Parietal lobe (tissue), 2 donors: ENCODE results near the gene BLOC1S1. TPM values are rescaled to one million over a fixed set of nuclear protein-coding genes. Genes with fewer than 3 reads are reported as not detected.

ENCODE experiments used
- small RNA-seq: library from RNA; depleted of rRNA; stranded (forward); fragments of <200 nt; gene quantifications from one replicate; pipeline ENCODE3, GENCODE V24; 2014; ENCODE audit warnings: low replicate concordance
- total RNA-seq: library from RNA; depleted of rRNA; stranded (reverse); fragments of >200 nt; gene quantifications from one replicate; pipeline ENCODE4 v1.2.3, GENCODE V29; 2014

BLOC1S1 gene
- total RNA-seq: 22.8 TPM

GRCh38 chr12:55715833-55716581 lies at the start of gene BLOC1S1:
Gene BLOC1S1, plus strand, starts transcription at chr12:55716046. Its CDS starts 6 bp downstream, at chr12:55716052.

DNA sequence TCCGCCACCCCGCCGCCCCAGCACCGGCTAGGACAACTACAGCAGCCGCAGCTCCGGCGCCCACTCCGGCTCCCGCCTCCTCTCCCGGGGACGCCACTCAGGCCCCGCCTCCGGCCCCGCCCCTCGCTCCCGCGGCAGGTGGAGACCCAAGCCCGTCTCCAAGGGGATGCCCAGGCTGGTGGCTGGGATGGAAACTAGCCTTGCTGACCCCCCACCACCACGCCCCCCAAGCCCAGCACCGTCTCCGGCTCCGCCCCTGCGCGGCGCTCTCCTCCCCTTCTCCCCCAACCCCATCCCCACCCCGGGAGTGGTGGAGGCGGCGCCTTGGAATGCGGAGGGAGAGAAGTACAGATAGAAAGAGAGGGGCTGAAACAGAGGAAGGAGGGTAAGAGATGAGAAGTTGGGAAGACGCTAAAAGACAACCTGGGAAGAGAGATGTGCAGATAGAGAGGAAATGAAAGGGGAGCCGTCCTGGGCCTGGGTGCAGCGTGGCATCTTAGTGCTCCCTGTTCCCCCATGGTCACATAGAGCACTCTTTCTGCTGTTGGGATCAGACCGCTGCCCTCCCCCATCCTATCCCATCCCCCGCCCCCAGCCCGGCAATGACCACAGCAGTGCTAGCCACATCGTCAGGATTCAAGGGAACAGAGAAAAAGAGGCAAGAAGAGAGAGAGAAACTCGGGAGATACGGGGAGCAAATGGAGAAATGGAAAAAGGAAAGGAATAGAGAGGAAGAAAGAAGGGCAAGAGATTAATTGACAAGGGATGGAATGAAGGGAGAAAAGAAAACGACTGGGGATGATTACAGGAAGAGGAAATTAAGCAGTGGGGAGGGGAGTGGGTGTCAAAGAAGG lies 7.8 kb upstream of the BLOC1S1 start, which contains the start of gene ITGA7:
Gene ITGA7, minus strand, starts transcription at position 64 of the 854 bp plus-strand sequence. CDS start 222 bp downstream, outside the sequence.

DNA sequence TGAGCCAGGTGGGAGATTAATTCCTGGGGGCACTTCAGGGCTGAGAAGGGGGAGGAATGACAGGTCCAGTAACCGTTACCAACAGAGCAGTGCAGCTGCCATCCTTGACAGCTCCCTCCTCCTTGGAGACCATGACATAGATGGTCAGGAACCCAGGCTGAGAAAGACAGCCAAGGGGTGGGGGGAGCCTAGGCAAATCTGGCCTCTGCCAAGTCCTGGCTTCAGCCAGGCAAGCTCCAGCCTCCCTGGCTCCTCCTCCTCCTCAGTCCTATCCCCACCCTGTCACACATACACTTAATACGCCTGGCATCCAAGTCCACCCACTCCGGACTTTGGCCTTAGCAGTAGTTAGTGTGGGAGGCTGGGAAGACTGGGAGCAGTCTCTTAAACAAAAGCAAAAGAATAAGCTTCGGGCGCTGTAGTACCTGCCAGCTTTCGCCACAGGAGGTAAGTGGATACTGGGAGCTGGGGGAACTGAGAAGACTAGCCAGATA lies 4.3 kb downstream of the BLOC1S1 start, which contains the start of gene RDH5:
Gene RDH5, plus strand, starts transcription at position 323 of the 494 bp plus-strand sequence. CDS start 792 bp downstream, outside the sequence.

DNA sequence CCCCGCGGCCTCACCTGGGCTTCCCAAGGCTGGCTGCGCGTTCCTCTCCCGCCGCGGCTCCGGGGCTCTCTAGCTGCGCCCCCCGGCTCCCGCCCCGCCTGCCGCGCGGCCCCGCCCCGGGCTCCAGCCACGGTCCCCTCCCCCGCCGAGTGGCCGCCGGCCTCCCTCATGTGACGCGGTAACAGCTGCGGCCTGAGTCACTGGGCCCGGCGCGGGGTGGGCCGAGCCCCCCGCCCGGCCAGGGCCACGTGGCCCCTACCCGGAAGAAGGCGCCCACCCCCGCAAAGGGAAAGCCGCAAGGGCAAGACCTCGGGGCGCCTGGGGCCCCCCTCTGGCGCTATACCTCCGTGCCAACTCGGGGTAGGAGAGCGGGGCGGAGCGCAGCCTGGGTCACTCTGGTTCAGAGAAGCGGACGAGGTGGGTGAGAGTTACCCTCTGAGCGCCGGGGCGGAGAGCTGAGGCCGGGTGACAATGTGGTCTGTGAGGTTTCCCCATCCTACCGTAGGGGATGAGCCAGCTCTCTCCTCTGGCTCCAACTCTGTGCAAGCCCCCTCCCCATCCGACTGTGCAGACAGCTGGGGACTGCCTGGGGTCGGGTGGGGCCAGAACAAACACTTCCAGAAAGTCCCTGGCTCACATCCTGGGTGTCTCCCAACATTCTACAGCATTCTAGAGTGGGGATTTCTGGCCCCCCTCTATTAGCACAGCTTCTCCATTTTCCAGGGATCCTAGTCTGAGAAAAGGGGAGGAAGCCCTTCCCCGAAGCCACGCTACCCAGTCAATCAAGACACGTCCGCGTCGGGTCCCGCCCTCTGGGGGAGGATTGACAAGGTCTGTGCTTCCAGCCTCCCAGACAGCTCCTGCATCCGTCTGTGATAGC lies 13.3 kb downstream of the BLOC1S1 start, which contains the start of gene CD63:
Gene CD63, minus strand, starts transcription at position 71 of the 880 bp plus-strand sequence. CDS start 668 bp downstream, outside the sequence.

DNA sequence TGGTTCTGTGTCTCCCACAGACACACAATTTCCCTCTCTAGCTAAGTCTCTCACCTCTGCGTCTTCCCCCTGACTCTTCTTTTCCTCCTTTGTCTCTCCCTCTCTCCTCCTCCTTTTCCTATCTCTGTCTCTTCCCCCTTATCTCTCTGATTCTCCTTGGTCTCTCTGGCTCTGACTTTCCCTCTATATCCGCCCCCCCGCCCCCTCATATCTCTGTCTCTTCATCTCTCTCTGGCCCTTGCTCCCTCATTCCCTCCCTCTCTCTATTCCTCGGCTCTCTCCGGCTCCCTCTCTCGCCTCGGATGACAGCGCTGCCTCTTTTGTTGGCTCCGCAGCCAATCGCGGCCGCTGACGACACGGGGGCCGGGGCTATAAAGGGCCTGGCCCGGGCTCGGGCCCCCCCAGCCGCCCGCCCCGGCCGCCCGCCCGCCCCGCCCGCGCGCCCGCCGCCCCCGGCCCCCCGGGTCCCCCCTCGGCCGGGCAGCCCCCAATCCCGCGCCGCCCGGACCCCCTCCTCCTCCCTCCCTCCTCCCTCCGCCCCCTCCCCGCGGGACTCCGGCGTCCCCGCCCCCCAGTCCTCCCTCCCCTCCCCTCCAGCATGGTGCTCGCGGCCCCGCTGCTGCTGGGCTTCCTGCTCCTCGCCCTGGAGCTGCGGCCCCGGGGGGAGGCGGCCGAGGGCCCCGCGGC lies 27.0 kb downstream of the BLOC1S1 start, which contains the start of gene GDF11:
Gene GDF11, plus strand, starts transcription at position 404 of the 687 bp plus-strand sequence. Its CDS starts 195 bp downstream, at position 599.

Small RNA genes lying within 50 kb of the gene (small RNA-seq; reads per million reads assigned to genes)
- not detected for gene AC009779.1
- not detected for gene RF00017

Other genes starting within 250 kb of the BLOC1S1 start
- not detected for gene OR6C70, start 245.9 kb upstream of the BLOC1S1 start, total RNA-seq
- not detected for gene OR6C68, start 223.7 kb upstream of the BLOC1S1 start, total RNA-seq
- gene OR6C4, start 166.4 kb upstream of the BLOC1S1 start, total RNA-seq: not detected
- not detected for gene OR2AP1, start 143.6 kb upstream of the BLOC1S1 start, total RNA-seq
- not detected for gene OR10P1, start 79.2 kb upstream of the BLOC1S1 start, total RNA-seq
- 11.6 TPM for gene ITGA7, start 8.1 kb upstream of the BLOC1S1 start, total RNA-seq
- 9.1 TPM for gene RDH5, start 4.3 kb downstream of the BLOC1S1 start, total RNA-seq
- 119 TPM for gene CD63, start 13.0 kb downstream of the BLOC1S1 start, total RNA-seq
- gene GDF11, start 27.1 kb downstream of the BLOC1S1 start, total RNA-seq: 11.0 TPM
- gene SARNP, start 101.7 kb downstream of the BLOC1S1 start, total RNA-seq: 84.2 TPM
- 5.9 TPM for gene ORMDL2, start 102.0 kb downstream of the BLOC1S1 start, total RNA-seq
- 31.9 TPM for gene DNAJC14, start 113.5 kb downstream of the BLOC1S1 start, total RNA-seq
- not detected for gene MMP19, start 126.9 kb downstream of the BLOC1S1 start, total RNA-seq
- 14.4 TPM for gene PYM1, start 211.8 kb downstream of the BLOC1S1 start, total RNA-seq
- 13.5 TPM for gene DGKA, start 215.1 kb downstream of the BLOC1S1 start, total RNA-seq
- not detected for gene PMEL, start 250.0 kb downstream of the BLOC1S1 start, total RNA-seq